ENCODE data around the gene SDE2.

DNA sequence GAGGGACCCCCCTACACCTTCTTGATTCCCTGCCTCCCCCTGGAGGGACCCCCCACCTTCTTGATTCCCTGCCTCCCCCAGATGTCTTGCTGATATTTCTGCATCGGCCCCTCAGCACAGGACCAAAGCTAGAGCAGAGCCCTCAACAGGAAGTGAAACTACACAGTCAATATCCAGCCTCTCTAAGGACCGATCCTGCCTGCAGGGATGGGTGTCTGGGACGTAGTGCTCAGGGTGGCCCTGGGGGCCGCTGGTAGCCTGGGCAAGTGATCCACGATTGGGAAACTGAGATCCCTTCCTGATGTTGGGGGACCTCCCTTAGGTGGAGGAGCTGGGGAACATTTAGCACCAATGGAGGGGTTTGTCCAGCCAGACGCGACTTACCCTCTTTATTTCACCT, 54.2 kb downstream of the SDE2 start:
- TF ChIP-seq, protein P1, sequence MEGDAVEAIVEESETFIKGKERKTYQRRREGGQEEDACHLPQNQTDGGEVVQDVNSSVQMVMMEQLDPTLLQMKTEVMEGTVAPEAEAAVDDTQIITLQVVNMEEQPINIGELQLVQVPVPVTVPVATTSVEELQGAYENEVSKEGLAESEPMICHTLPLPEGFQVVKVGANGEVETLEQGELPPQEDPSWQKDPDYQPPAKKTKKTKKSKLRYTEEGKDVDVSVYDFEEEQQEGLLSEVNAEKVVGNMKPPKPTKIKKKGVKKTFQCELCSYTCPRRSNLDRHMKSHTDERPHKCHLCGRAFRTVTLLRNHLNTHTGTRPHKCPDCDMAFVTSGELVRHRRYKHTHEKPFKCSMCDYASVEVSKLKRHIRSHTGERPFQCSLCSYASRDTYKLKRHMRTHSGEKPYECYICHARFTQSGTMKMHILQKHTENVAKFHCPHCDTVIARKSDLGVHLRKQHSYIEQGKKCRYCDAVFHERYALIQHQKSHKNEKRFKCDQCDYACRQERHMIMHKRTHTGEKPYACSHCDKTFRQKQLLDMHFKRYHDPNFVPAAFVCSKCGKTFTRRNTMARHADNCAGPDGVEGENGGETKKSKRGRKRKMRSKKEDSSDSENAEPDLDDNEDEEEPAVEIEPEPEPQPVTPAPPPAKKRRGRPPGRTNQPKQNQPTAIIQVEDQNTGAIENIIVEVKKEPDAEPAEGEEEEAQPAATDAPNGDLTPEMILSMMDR (conservative IDR thresholded peaks at IDR 0.05; ENCODE audit: low read depth, low read length) = no peak
- TF ChIP-seq MXI1 (IDR thresholded peaks at IDR 0.05; ENCODE audit: borderline replicate concordance, low read depth, low read length) (no peak), RAD21 (IDR thresholded peaks at IDR 0.05; ENCODE audit: low read length) (no peak), POLR2A (IDR thresholded peaks at IDR 0.05; ENCODE audit: low read depth, low read length) (no peak), USF2 (IDR thresholded peaks at IDR 0.05; ENCODE audit: low read depth, low read length) (no peak), RCOR1 (IDR thresholded peaks at IDR 0.05; ENCODE audit: insufficient replicate concordance, low read length) (no peak), FOS (IDR thresholded peaks at IDR 0.05; ENCODE audit: low read depth, low read length) (no peak)

All from IMR-90 (cell line).